BJ (cell line): Measurements from ENCODE around the gene FNDC3A. TPM values are rescaled to one million over a fixed set of nuclear protein-coding genes. Genes with fewer than 3 reads are reported as not detected.

ENCODE experiments used
- CTCF ChIA-PET: fragments of 350-600 bp; formaldehyde crosslinking; extraction: SDS; loops from one replicate; lab custom pipeline; 2021; ENCODE audit warnings: antibody characterized with exemption, inconsistent platforms; lab: Yijun Ruan, JAX
- POLR2A ChIA-PET: fragments of 300-600 bp; sonication (Branson Sonifier 250); formaldehyde crosslinking; extraction: SDS; loops from one replicate; lab custom pipeline; 2021; ENCODE audit warnings: antibody characterized with exemption; lab: Charles Lee
- DNase-seq: peaks from one replicate; pipeline ENCODE4 v3.0.0-alpha.2; 2011; ENCODE audit warnings: low read depth
- H3K27me3 ChIP-seq: 2 replicates; pipeline ENCODE4 v1.6.0; 2011; ENCODE audit warnings: low read length; ENCODE audit not compliant: control insufficient read depth, insufficient read depth
- H3K36me3 ChIP-seq: 2 replicates; pipeline ENCODE4 v1.5.1; 2011; ENCODE audit warnings: low read length; ENCODE audit not compliant: control insufficient read depth, insufficient read depth
- H3K4me3 ChIP-seq: 2 replicates; pipeline ENCODE4 v1.5.1; 2011; ENCODE audit warnings: low read depth, mild to moderate bottlenecking, control low read depth, low read length
- polyA plus RNA-seq: library from polyadenylated mRNA; depleted of rRNA; stranded (reverse); fragments of >200 nt; gene quantifications from 2 replicates; pipeline ENCODE4 v1.2.3, GENCODE V29; 2011
- TF ChIP-seq, protein P1 (sequence below): IDR thresholded peaks from 2 replicates; pipeline ENCODE4 v1.5.1; 2011; ENCODE audit warnings: low read depth, mild to moderate bottlenecking, control low read depth, inconsistent platforms, low read length, moderate library complexity; ENCODE audit not compliant: insufficient read depth

The FNDC3A gene
- polyA plus RNA-seq, 1 experiment, result 30.7 TPM

DNA sequence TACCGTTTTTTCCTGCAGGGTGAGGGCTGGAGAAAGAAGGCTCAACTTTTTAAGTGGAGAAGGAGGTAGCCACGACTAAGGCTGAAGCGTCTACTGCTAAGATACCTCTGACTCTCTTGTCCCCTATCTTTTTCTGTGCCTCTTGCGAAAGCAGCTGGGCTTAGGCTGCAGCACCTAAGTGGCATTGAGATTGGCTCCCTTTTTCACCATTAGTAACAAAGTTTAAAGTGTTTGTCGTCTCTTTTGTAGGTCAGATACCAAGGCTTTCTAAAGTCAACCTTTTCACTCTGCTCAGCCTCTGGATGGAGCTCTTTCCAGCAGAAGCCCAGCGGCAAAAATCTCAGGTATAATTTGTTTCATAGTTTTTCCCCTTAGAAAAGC lies 272.9 kb downstream of the FNDC3A start:
- POLR2A ChIA-PET, result no interaction called here
- CTCF ChIA-PET, result interaction anchor here (0.8 to 2.2 kb wide), 8 partner anchors 8 to 189 kb away, joined by 3 to 9 read pairs (median 3); no protein-coding TSS in a partner anchor
- DNase-seq, result no peak

DNA sequence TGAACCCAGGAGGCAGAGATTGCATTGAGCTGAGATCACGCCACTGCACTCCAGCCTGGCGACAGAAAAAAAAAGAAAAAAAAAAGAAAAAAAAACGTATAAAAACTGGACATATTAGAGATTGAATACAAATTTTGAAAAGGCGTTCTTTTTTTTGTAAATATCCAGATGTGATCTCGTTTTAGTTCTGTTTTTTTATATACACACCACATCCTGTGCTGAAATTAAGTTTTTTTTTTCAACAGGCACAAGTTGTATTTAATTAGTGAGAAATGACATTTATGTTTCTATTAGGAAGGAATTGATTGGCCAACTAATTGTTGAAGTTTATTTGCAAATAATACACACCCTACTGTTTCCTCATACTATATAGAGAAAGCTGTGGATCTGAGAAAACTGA lies 275.6 kb downstream of the FNDC3A start:
- Histone ChIP-seq H3K4me3 (no peak overlapping the region), H3K27me3 (no peaks in the 10 kb centered on the region), H3K36me3 (no peaks in the 10 kb centered on the region)
- ChIA-PET CTCF (interaction anchor here (0.6 kb wide), 1 partner anchor 478 kb away, joined by 3 read pairs; no protein-coding TSS in a partner anchor), POLR2A (no interaction called here)
- no peak for DNase-seq
- TF ChIP-seq, protein P1, sequence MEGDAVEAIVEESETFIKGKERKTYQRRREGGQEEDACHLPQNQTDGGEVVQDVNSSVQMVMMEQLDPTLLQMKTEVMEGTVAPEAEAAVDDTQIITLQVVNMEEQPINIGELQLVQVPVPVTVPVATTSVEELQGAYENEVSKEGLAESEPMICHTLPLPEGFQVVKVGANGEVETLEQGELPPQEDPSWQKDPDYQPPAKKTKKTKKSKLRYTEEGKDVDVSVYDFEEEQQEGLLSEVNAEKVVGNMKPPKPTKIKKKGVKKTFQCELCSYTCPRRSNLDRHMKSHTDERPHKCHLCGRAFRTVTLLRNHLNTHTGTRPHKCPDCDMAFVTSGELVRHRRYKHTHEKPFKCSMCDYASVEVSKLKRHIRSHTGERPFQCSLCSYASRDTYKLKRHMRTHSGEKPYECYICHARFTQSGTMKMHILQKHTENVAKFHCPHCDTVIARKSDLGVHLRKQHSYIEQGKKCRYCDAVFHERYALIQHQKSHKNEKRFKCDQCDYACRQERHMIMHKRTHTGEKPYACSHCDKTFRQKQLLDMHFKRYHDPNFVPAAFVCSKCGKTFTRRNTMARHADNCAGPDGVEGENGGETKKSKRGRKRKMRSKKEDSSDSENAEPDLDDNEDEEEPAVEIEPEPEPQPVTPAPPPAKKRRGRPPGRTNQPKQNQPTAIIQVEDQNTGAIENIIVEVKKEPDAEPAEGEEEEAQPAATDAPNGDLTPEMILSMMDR, result no peak

More for the DNA sequence above, 272.9 kb downstream of the FNDC3A start:
- H3K4me3 ChIP-seq, result peak overlapping the region; percentile 98
- H3K27me3 ChIP-seq, result no peaks in the 10 kb centered on the region
- TF ChIP-seq, protein P1, result peak; percentile 34
- H3K36me3 ChIP-seq, result no peaks in the 10 kb centered on the region

DNA sequence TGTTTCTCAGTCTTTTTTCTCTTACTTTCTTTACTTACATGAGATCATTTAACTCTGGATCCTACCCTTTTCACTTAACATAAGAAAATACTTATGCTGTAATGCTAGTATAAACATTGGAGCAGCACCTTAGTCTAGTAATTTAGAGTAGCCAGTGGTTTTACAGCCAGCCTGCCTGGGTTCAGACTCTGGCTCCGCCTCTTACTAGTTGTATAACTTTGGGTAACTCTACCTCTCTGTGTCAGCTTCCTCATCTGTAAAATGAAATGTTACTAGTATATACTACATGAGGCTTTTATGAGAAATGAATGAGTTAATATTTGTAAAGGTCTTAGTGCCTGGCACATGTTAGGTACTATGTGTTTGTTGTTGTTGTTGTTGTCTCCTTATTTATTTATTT lies 277.6 kb downstream of the FNDC3A start:
- TF ChIP-seq, protein P1, result no peak
- no peaks in the 10 kb centered on the region for H3K36me3 ChIP-seq
- H3K4me3 ChIP-seq, result no peak overlapping the region
- ChIA-PET POLR2A (no interaction called here), CTCF (no interaction called here)
- no peaks in the 10 kb centered on the region for H3K27me3 ChIP-seq
- no peak for DNase-seq

DNA sequence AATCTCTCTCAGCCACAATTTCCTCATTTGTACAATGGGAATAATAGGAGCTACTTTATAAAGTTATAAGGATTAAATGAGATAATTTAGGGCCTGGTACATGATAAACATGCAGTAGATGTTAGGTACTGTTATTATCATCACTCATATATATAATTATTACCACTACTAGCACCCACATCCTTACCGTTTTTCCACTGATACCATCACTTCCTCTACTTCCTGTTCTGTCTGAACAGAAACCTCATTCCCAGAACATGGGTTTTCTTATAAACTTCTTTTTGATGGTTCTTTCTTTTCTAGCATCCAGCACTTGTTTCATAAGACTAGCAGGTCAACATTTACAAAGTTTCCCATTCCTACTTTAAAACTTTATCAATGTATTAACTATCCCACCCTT lies 278.3 kb downstream of the FNDC3A start:
- CTCF ChIA-PET, result no interaction called here
- TF ChIP-seq, protein P1, result no peak
- no peak for DNase-seq
- POLR2A ChIA-PET, result no interaction called here
- H3K36me3 ChIP-seq, result no peaks in the 10 kb centered on the region
- no peak overlapping the region for H3K4me3 ChIP-seq
- no peaks in the 10 kb centered on the region for H3K27me3 ChIP-seq

DNA sequence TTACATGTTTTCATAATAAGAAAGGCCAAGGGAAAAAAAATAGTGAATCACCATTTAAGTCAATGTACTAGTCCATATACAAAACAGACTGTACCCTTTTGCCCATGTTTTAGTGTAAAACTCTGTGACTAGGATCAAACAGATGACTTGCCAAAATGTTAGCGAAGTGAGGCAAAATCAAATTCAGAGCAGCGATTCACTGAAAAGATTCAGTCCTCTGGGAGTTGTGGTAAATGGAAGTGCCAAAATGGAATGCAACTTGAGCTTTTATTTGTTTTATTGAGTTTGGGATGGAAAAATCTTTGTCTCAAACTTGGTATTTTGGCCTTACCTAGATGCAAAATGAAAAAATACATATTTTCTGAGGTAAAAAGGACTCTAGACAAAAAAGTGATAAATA lies 281.1 kb downstream of the FNDC3A start:
- no peak for DNase-seq
- Histone ChIP-seq H3K4me3 (no peak overlapping the region), H3K36me3 (peaks cover 1% of the 10 kb centered on the region), H3K27me3 (no peaks in the 10 kb centered on the region)
- POLR2A ChIA-PET, result interaction anchor here (0.7 kb wide), 1 partner anchor 187 kb away, joined by 3 read pairs; the partner anchor contains the start of gene CAB39L
- CTCF ChIA-PET, result no interaction called here
- TF ChIP-seq, protein P1, result no peak
